Central memory CD4-positive, alpha-beta T cell (primary cell): ENCODE data around the gene CROCC2.

Experiments
- DNase-seq: peaks from one replicate; pipeline ENCODE4 v3.0.0; 2022

Gene CROCC2

DNA sequence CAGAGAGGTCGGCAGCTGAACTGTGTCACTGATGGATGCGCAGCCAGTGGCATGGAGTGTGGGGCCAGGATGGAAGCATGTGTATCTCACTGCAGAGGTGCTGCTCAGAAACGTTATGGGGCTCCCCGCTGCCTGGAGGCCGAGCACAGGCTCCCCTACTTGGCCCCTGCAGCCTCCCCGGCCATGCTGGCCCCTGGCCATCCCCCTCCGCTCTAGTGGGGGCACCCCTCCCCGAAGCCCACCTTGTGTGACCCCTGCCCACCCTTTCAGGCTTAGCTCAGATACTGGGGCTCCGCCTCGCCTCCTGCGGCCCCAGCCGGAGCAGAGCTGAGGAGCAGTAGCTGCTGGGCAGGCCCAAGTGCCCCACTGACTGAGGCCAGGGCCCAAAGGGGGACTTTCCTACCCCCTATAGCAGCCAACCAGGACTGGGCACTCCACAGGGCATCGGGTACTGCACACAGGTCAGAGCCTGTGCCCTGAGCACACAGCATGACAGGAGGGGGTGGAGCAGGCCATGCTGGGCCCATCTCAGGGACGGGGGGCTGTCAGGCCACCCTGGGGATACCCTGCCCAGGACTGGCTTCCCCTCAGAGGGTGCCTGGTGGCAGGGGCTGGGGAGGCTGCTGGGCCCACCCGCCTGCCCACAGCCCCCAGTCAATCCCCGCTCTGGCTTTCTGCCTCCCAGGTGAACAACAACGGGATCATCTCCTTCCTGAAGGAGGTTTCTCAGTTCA, 123.6 kb downstream of the CROCC2 start:
- DNase-seq: no peak

DNA sequence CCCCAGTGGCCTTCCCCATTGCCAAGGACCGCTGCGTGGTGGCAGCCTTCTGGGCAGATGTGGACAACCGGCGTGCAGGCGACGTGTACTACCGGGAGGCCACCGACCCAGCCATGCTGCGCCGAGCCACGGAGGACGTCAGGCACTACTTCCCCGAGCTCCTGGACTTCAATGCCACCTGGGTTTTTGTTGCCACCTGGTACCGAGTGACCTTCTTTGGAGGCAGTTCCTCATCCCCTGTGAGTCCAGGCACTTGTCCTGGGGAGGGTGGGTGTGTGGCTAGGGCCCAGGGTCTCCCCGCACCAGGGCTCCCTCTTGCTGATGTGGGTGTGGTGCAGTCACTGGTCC, 124.2 kb downstream of the CROCC2 start:
- no peak for DNase-seq

DNA sequence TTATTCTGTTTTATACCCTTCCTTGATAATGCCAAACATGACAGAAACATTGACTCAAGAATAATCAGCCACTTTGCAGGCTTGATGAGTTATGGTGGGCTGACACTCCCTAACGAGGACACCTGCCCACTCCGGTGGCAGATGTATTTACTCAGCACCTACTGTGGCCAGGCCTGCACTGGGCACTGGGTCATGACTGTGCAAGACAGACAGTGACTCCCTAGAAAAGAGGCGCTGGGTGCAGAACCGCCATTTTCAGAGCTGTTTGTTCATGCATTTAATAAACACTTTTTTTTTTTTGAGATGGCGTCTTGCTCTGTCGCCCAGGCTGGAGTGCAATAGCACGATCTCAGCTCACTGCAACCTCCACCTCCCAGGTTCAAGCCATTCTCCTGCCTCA, 124.7 kb downstream of the CROCC2 start:
- no peak for DNase-seq

DNA sequence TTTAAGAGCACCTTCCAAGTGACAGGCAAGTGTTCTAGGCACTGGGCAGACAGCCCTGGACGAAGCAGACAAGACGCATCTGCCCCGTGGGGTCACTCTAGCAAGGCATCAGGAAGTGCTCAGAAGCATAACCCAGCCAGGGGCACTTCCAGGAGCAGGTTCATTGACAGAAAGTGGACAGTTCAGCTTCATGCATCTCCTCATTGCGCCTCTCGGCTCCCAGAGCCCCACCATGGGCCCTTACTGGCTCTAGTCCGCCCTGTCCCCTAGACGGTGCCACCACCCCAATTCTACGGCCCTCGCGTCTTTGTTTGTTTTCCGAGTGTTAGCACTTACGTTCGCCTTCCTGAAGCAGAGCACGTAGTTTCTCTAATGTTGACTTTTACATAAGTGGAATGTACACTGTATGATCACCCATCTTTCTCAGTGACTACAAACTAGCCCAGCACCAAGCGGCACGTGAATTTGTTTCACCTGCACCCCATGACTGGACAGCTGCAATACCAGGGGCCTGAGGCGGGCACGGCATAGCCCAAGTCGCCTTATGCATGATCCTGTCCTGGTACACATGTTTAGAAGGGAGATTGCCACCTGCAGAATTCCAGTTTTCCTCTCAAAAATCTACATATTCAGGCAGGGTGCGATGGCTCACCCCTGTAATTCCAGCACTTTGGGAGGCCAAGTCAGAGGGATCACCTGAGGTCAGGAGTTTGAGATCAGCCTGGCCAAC, 125.5 kb downstream of the CROCC2 start:
- DNase-seq: no peak

DNA sequence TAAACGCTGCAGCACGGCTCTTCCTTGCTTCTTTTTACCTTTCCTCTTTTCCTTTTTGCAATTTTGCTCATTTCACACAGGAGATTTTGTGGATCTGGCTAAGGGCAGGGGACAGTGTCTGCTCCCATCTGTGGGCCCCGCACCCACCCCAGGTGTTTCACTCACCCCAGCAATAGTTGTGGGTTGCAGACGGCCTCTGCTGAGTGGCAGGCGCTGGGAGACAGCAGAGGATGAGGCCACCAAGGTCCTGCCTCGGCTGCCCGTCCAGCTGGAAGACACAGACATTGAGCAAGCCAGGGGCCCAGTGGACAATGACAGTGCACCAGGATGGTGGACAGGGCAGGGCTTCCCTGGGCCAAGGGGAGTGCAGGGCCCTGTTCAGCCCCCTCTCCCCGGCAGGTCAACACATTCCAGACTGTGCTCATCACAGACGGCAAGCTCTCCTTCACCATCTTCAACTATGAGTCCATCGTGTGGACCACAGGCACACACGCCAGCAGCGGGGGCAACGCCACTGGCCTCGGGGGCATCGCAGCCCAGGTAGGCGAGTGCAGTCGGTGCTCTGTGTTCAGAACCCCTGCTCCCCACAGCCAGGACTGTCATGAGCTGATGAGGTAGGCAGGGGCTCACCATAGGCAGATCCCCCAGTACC, 127.3 kb downstream of the CROCC2 start:
- no peak for DNase-seq

DNA sequence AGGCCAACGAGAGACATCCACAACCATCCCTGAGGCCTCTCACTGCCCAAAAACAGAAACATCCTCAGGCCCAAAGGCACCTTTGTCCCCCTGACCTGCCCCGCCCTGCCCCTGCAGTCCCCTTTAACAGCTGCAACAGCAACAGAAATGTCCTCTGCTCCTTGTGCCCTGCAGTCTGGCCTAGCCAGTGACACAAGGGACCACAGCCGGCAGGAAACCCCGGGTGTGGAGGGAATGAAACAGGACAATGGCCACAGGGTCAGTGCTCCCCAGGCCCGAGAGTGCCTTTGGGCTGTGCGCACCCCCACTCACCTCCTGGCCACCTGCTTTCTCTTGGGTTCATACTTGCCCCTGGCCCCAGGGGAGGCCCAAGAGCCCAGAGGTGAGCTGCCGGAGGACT, 127.9 kb downstream of the CROCC2 start:
- no peak for DNase-seq

DNA sequence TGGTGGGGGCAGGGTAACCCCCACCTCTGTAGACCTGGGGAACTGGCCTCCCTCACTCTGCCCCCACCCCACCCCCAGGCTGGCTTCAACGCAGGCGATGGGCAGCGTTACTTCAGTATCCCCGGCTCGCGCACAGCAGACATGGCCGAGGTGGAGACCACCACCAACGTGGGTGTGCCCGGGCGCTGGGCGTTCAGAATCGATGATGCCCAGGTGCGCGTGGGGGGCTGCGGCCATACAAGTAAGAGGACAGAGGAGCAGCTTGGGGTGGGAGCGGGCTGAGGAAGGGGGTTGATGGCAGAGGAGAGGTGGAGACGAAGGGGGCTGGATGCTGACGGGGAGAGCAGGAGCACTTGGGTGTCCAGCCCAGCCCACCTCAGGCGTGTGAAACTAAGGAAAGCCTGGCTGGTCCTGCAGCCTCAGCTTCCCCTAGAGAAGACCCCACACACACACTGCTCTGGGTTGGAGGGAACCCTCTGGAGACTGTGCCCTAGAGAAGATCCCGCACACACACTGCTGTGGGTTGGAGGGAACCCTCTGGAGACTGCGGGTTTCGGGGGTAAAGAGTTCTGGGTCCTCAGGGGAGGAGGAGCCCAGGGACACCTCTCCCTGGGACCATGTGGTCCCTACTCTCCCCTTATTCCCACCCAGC, 128.5 kb downstream of the CROCC2 start:
- DNase-seq: no peak

DNA sequence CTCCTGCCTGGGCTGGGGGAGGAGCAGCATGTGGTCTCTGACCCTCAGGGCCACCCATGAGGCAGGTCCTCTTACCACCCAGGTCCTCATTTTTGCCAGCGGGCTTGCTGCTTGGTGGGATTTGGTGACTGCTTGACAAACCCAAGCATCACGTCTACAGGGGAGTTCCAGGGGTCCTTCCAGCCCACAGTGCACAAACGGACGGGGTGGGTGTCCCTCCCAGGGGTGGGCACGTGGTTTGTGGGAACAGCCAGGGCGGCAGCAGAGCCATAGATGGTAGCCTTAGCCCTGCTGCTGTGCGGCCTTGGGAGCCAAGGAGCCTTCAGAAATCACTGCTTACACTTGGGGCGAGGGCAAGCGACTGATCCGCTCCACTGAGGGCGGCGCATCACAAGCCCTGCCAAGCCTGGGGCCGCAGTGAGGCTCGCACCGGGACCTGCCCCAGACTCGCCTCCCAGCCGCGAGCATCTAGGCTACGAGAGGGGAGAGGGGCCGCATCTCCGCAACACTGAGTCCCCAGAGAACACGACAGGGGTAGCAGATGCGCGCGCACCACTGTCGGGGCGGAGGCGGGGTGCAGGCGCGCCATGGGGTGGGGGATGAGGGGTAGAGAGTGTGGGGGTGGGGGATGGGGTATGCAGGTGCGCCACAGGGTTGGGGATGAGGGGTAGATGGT, 129.1 kb downstream of the CROCC2 start:
- DNase-seq: peak; percentile 65

DNA sequence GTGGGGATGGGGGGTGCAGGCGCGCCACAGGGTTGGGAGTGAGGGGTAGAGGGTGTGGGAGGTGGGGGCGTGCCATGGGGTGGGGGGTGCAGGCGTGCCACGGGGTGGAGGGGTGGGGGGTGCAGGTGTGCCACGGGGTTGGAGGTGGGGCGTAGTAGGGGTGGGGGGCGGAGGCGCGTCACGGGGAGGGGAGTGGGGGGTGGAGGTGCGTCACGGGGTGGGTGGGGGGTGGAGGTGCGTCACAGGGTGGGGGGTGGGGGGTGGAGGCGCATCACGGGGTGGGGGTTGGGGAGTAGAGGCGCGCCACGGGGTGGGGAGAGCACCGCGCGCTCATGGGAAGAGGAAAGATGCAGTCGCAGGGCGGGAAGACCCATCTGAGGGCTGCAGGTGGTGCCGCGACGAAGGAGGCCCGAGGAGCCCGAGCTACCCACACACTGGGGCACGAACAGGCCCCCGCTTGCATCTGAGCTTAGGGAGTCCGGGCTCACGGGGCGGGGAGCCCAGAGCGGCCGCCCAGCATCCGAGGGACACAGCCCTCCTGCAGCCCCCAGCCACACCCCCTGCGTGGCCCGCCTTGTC, 129.8 kb downstream of the CROCC2 start:
- DNase-seq: peak; percentile 70

DNA sequence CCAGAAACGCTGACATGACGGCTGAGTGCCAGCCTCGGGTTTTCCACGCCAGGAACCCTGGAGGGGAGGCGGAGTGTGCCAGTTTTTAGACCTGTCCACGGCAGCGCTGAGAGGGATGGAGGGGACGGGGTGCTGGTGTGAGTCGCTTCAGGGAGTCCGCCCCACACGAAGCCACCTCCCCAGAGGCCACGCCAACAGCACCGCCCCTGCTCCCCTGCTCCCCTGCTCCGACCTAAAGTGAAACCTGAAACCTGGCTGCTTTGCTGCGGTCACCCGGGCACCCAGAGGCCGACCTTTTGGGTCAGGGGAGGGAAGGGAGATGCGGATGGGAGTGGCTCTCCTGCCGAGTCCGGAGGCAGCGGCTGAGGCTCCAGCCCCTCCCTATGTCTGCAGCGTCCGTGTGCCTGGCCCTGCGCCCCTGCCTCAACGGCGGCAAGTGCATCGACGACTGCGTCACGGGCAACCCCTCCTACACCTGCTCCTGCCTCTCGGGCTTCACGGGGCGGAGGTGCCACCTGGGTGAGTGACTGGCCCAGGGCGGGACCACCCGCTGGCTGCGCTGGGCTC, 130.3 kb downstream of the CROCC2 start:
- DNase-seq: peak; percentile 80

DNA sequence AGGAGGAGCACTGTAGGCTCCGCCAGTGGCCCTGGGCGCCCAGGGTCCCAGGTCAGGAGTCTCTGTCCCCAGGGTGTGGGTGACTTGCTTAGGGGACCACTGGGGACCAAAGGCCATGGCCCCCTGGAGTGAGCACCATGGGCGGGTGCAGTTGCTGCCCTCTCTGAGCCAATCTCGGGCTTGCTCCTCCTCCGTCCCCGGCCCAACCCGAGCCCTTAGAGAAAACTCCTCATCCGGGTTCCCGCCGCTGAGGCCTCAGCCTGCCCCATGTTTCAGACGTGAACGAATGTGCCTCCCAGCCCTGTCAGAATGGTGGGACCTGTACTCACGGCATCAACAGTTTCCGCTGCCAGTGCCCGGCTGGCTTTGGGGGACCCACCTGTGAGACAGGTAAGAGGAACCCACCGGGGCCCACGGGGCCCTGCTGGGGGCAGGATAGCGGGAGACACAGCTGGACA, 130.9 kb downstream of the CROCC2 start:
- DNase-seq: no peak

DNA sequence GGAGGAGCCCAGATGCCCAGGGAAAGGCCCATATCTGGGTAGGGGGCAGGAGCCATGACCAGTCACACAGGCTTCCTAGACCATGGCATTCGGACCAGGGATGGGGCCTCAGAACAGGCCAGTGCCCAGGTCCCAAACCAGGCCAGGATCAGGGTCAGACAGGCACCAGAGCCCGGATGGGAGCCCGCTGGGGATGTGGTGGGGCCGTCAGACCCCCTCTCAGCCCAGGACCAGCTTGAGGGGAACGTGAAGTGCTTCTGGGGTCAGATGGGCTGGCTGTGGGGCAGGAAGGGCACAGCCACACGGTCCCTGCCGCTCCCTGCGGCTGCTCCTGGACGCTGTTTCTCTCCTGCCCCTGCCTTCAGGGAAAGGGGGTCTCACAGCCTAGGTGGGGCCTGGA, 131.4 kb downstream of the CROCC2 start:
- DNase-seq: no peak

DNA sequence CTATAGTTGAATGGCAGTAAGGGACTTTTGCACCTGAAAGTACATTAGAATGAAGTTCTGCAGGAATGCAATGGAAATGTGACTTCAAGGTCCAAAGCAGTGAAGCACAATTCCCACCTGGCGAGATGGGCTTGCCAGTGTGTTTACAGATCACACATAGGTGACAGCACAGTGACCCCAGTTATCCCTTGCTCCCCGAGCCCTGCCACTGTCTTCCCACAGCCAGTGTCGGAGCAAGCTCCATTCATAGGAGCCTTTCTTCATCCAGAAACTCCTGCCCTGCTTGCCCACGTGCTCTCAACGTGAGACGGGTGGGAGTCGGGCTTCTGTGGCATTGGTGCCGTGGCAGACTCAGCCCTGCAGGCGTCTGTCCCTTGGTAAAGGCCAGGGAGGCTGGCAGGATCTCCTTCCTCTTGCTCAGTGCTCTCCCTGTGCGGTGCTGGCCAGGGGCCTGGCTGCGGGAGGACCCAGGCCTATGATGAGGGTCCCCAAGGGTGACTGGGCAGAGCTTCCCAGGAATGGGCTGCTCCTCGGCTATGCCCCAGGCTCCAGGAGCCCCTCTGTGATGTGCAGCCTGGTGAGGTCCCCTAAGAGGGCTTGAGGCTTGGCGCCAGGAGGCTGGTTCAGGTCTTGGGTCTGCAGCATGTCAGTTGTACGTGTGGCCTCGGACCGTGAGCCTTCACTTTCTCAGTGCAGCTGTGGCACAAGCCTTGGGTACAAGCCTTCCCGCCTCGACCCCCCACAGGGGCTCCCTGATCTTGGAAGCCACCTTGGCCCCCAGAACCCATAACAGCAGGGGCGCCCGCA, 132.4 kb downstream of the CROCC2 start:
- no peak for DNase-seq

DNA sequence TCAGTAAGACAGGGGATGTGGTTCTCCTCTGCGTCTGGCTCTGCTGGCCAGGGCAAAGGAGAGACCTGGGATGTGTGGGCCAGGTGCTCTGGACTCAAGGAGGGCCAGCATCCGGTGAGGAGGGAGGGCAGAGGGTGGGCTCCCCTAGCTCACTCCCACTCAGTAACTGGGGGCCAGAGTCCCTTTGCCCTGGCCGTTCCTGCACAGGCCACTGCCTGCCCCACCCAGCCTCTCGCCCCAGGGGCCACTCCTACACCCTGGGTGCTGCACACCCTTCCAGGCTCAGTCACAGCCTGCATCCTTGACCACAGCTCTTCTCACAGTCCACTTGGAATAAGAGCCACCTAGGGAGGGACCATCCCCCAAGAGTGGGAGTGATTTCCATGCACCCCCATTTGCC, 133.3 kb downstream of the CROCC2 start:
- DNase-seq: no peak

DNA sequence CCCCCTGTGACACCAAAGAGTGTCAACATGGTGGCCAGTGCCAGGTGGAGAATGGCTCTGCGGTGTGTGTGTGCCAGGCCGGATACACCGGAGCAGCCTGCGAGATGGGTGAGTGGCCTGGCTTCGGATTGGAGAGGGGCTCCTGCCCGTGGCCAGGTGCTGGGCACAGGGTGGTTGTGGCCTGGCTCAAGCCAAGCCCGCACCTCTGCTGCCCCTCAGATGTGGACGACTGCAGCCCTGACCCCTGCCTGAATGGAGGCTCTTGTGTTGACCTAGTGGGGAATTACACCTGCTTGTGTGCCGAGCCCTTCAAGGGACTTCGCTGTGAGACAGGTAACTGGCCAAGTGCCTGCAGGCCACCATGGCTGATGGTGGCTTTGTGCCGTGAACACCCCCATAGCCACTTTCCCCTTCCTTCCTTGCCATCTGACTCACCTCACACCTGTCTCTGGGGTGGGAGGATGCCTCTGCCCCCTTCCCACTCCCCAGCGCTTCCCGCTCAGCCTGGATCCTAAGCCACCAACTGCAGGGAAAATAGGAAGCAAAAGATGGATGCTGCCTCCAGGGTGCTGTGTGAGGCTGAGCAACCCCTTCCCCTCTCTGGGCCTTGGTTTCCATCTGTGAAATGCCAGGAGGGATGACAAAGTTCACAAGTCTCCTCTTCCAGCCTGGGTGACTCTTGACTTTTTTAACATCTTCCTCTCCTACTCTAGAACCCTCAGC, 134.1 kb downstream of the CROCC2 start:
- no peak for DNase-seq

DNA sequence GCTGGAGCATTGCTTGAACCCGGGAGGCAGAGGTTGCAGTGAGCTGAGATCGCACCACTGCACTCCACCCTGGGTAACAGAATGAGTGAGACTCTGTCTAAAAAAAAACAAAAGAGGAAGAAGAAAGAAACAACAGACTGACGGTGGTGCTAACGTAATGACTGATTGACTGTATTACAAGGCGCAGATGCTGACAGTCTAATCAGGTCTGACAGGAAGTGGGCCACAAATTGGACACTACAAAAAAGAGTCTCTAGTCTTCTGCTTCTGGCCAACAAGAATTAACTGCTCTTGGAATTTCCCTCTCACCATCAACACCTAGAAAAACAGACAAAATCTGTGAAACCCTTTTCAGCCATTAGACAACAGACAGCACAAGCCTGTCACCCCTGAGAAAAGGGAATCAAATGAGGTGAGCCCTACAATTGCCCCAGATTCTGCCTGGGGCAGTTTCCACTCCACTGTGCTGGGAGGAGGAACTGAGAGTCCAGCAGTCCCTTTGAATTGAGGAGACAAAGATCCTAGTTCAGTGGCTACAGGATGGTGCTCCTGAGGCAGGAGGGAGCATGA, 135.5 kb downstream of the CROCC2 start:
- DNase-seq: peak; percentile 20
